ENCODE measurements around the gene ERC2. TPM values are rescaled to one million over a fixed set of nuclear protein-coding genes. Genes with fewer than 3 reads are reported as not detected.

Gene ERC2
- total and polyA plus RNA-seq, 2 donors (not counting 3 experiments of a cell fraction or from before 2014, with no cell fraction given), result 5.6 to 15.5 TPM

- no peak overlapping the region for H3K4me2 ChIP-seq (ENCODE audit: insufficient read depth, low read length)
- ChIA-PET POLR2A (no interaction called here), CTCF (no interaction called here)
- no peaks in the 10 kb centered on the region for H3K36me3 ChIP-seq (ENCODE audit: control insufficient read depth in 2 of 2, extremely low read depth in 1 of 2, insufficient read depth in 2 of 2, low read length in 2 of 2)
- H3K9me1 ChIP-seq (replicated peaks; ENCODE audit: control insufficient read depth, extremely low read depth, insufficient read depth, low read length), result no peaks in the 10 kb centered on the region
- no peak overlapping the region for H2AFZ ChIP-seq (ENCODE audit: low read depth, low read length)
- H3K27me3 ChIP-seq (ENCODE audit: control insufficient read depth in 2 of 2, insufficient read depth in 2 of 2, low read length in 2 of 2), result no peaks in the 10 kb centered on the region
- H3K9me3 ChIP-seq (replicated peaks; ENCODE audit: control insufficient read depth, insufficient read depth, low read length), result no peaks in the 10 kb centered on the region
- no peak overlapping the region for H3K4me3 ChIP-seq (replicated peaks in 1 of 3; ENCODE audit: insufficient read depth in 1 of 3, low read depth in 1 of 3, low read length in 3 of 3)
- H3K79me2 ChIP-seq (ENCODE audit: control insufficient read depth, insufficient read depth, low read length), result no peaks in the 10 kb centered on the region
- intact Hi-C loops (cut with micrococcal nuclease) (no loop called here), dilution Hi-C loops (cut with MboI; ENCODE audit: extremely low pct_ligation_motif_present, low sequenced_read_pairs) (no loop called here)
- FAIRE-seq (no peak), DNase-seq (ENCODE audit: low read depth, low spot score) (no peak)
- no peaks in the 10 kb centered on the region for H3K4me1 ChIP-seq (ENCODE audit: control insufficient read depth, extremely low read depth, insufficient read depth, low read length)
- no TSS peak for BruUV-seq (replicated peaks)
- H3K9ac ChIP-seq (replicated peaks; ENCODE audit: extremely low read depth, insufficient read depth, low read length), result no peak overlapping the region
- H4K20me1 ChIP-seq (replicated peaks; ENCODE audit: control insufficient read depth, extremely low read depth, insufficient read depth, low read length), result no peaks in the 10 kb centered on the region
- H3K27ac ChIP-seq (ENCODE audit: insufficient read depth, low read depth, low read length), result no peak overlapping the region
- TF ChIP-seq MYC (IDR thresholded peaks at IDR 0.05; ENCODE audit: low read depth, low read length) (no peak), EZH2 (IDR thresholded peaks at IDR 0.05; ENCODE audit: borderline replicate concordance, low read depth, low read length, severe bottlenecking) (no peak), FOS (IDR thresholded peaks at IDR 0.05; ENCODE audit: borderline replicate concordance, insufficient read depth, low read length) (no peak), CTCF (IDR thresholded peaks at IDR 0.05; ENCODE audit: extremely low read depth in 1 of 2, insufficient read depth in 1 of 2, low read depth in 1 of 2, low read length in 2 of 2) (no peak), POLR2A (IDR thresholded peaks at IDR 0.05; ENCODE audit: low read depth, low read length) (no peak), POLR2AphosphoS5 (IDR thresholded peaks at IDR 0.05; ENCODE audit: insufficient read depth, low read depth, low read length) (no peak), JUN (IDR thresholded peaks at IDR 0.05; ENCODE audit: borderline replicate concordance, insufficient read depth, insufficient read length, low read depth) (no peak), MAX (IDR thresholded peaks at IDR 0.05; ENCODE audit: insufficient read depth, insufficient read length) (no peak), GATA2 (IDR thresholded peaks at IDR 0.05; ENCODE audit: insufficient read depth, insufficient read length, low read depth, low read length) (no peak)
These were observed 258.1 kb downstream of the ERC2 start for GRCh38 chr3:56209982-56210751.
